Activated naive CD8-positive, alpha-beta T cell (primary cell): Measurements from ENCODE around the gene SUSD3.

Experiments
- H3K27ac Mint-ChIP-seq: one replicate; pipeline ENCODE4 v1.8.0; 2021; ENCODE audit warnings: mixed read lengths
- H3K27me3 Mint-ChIP-seq: one replicate; pipeline ENCODE4 v1.8.0; 2021; ENCODE audit warnings: mixed read lengths
- H3K36me3 Mint-ChIP-seq: one replicate; pipeline ENCODE4 v1.8.0; 2021; ENCODE audit warnings: mixed read lengths
- H3K4me1 Mint-ChIP-seq: one replicate; pipeline ENCODE4 v1.8.0; 2021; ENCODE audit warnings: low read depth, mixed read lengths
- H3K4me3 Mint-ChIP-seq: one replicate; pipeline ENCODE4 v1.8.0; 2021; ENCODE audit warnings: mild to moderate bottlenecking, mixed read lengths
- H3K9me3 Mint-ChIP-seq: one replicate; pipeline ENCODE4 v1.8.0; 2021; ENCODE audit warnings: low read depth, mixed read lengths

SUSD3 gene

DNA sequence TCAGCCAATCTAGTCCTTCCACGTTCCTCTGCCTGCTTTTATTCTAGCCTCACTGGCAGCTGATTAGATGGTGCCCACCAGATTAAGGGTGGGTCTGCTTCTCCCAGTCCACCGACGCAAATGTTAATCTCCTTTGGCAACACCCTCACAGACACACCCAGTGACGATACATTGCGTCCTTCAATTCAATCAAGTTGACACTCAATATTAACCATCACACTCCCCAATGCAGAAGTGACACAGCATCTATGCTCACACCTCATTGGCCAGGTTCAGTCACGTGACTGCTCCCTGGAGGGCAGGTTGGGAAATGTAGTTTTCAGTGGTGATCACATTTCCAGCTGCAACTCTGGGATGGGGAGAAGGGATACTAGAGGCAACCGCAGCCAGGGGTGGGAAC, 13.0 kb downstream of the SUSD3 start:
- peaks cover 6% of the 10 kb centered on the region for H3K36me3 Mint-ChIP-seq
- peaks cover 74% of the 10 kb centered on the region for H3K4me1 Mint-ChIP-seq
- no peak overlapping the region for H3K4me3 Mint-ChIP-seq
- peak overlapping the region; percentile 91 for H3K27ac Mint-ChIP-seq
- H3K9me3 Mint-ChIP-seq: no peaks in the 10 kb centered on the region
- no peaks in the 10 kb centered on the region for H3K27me3 Mint-ChIP-seq

DNA sequence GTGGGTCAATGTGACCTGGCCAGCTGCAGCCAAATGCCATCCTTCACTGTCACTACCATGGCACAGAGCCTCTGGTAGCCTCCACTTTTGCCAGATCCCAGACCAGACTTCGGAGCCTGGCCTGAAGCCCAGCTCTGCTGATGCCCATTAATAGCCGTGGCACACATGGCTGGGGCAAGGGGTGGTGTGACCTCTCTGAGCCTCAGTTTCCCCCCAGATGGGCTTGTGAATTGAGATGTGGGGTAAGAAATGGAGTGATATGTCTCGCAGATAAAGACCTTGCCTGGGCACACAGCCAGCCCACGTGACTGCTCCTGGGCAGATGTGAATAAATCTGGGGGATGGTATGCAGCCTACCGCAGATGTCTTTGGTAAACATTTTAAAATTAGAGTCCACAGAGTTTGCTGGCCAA, 13.9 kb downstream of the SUSD3 start:
- Mint-ChIP-seq H3K36me3 (peaks cover 5% of the 10 kb centered on the region), H3K4me3 (peak overlapping the region; percentile 23), H3K27me3 (no peaks in the 10 kb centered on the region), H3K9me3 (no peaks in the 10 kb centered on the region), H3K27ac (peak overlapping the region; percentile 69), H3K4me1 (peaks cover 72% of the 10 kb centered on the region)

DNA sequence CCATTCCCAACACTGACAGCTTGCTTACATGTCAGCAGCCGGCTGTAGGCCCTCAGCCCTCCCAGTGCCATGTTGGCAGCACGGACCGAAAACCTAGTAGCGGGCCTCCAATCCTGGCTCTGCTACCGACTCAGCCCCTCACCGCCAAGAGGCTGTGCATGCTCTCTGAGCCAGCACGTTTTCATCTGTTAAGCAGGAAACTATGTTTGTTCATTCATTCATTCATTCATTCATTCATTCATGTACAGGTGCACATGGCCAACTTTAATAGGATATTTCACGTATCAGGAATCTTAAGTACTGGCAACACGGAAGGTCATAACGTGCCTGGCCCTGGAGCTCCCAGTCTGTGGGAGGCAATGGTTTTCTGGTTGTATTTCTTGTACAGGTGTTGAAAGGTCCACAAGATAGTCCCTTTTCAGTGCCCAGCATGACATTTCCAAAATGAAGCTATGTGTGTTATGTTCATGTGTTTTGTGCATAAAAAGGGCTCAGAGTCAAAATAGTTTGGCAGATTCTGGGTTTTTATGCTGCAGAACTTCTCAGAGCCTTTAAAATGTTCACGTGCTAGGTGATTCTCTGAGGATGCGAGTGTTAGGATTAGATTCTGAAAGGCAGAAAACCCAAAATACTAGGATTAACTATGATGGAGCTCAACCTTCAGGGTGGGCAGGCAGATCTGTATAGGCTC, 17.7 kb downstream of the SUSD3 start:
- Mint-ChIP-seq H3K36me3 (peaks cover 5% of the 10 kb centered on the region), H3K4me3 (no peak overlapping the region), H3K27ac (peak overlapping the region; percentile 41), H3K9me3 (no peaks in the 10 kb centered on the region), H3K4me1 (peaks cover 44% of the 10 kb centered on the region), H3K27me3 (no peaks in the 10 kb centered on the region)

DNA sequence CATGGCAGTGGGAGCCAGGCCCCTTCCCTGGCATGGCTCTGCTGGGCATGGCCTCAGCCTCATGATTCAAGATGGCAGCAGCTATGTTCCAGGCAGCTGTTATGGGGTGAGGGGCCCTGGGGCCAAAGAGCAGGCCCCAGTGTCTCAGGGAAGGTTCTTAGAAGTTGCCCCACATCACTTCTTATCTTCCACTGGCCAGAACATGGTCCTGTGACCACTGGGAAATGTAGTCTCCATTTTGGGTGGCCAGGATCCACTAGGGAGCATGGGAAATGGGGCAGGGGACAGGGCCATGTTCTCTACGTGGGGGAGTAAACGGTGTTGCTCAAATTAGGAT, 18.3 kb downstream of the SUSD3 start:
- Mint-ChIP-seq H3K27me3 (no peaks in the 10 kb centered on the region), H3K27ac (peak overlapping the region; percentile 61), H3K4me3 (no peak overlapping the region), H3K36me3 (peaks cover 2% of the 10 kb centered on the region), H3K4me1 (peaks cover 42% of the 10 kb centered on the region), H3K9me3 (no peaks in the 10 kb centered on the region)

DNA sequence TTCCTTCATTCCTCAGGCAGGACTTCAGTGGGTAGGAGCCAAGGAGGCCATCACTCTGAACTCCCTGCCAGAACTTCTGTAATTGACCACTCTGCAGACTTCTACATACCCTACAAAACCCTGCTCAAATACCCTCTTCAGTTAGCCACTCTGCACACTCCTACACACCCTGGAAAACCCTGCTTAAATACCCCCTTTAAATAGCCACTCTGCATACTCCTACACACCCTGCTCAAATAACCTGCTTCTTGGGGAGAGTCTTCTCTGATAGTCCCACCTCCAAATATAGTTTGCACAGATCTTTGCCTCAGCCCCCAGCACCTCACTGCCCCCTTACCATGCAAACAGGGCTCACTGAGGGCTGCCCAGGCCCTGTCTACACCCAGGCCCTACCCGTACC, 18.9 kb downstream of the SUSD3 start:
- Mint-ChIP-seq H3K36me3 (peaks cover 2% of the 10 kb centered on the region), H3K4me3 (no peak overlapping the region), H3K9me3 (no peaks in the 10 kb centered on the region), H3K4me1 (peaks cover 39% of the 10 kb centered on the region), H3K27me3 (no peaks in the 10 kb centered on the region), H3K27ac (peak overlapping the region; percentile 12)

DNA sequence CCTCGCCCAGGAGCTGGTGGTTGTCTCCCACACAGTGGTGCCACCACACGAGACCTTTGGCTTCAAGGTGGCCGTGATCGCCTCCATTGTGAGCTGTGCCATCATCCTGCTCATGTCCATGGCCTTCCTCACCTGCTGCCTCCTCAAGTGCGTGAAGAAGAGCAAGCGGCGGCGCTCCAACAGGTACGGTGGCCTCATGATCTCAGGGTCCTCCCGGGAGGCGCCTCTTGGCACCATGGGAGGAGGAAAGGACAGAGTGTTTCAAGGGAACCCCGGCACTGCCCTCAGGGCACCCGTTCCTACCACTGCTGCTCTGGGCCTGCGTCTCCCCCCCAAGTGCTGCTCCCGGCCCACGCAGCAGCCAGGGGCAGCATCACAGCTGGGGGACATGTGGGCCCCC, 19.3 kb downstream of the SUSD3 start:
- peaks cover 2% of the 10 kb centered on the region for H3K36me3 Mint-ChIP-seq
- no peaks in the 10 kb centered on the region for H3K27me3 Mint-ChIP-seq
- H3K4me1 Mint-ChIP-seq: peaks cover 38% of the 10 kb centered on the region
- peak overlapping the region; percentile 12 for H3K27ac Mint-ChIP-seq
- no peak overlapping the region for H3K4me3 Mint-ChIP-seq
- H3K9me3 Mint-ChIP-seq: no peaks in the 10 kb centered on the region

DNA sequence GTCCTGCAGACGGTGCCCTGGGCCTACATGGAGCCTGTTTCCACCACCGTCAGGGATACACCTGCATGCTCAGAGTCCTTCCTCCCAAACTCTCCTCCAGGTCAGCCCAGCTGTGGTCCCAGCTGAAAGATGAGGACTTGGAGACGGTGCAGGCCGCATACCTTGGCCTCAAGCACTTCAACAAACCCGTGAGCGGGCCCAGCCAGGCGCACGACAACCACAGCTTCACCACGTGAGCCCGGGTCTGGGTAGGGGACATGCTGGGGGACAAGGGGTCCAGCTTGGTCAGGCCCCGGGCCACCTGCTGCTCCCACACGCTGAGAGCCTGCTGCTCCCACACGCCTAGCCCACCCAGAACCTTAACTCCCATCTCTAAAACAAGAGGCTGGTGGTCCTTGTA, 20.9 kb downstream of the SUSD3 start:
- Mint-ChIP-seq H3K9me3 (no peaks in the 10 kb centered on the region), H3K4me1 (peaks cover 38% of the 10 kb centered on the region), H3K27me3 (no peaks in the 10 kb centered on the region)

DNA sequence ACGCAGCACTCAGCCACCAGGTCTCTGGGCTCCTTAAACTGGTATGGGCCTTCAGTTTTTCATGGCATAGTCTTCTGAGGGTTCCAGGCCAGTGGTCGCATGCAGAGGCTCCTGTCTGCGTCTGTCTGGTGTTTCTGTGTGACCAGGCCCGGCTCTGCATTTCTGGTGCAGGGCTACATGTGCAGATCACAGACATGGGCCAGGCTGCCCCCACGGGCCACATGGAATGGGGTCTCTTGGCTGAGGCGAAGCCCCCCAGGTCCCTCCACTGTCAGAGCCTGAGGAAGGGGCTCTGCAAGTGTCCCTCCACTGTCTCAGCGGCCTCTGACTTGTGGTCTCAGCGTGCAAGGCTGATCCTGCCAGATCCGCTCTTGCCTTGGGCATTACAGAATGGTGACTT, 21.9 kb downstream of the SUSD3 start:
- Mint-ChIP-seq H3K9me3 (no peaks in the 10 kb centered on the region), H3K4me1 (peaks cover 29% of the 10 kb centered on the region), H3K36me3 (peaks cover 5% of the 10 kb centered on the region), H3K27ac (peak overlapping the region; percentile 42), H3K27me3 (no peaks in the 10 kb centered on the region), H3K4me3 (no peak overlapping the region)

More for the DNA sequence above, 20.9 kb downstream of the SUSD3 start:
- no peak overlapping the region for H3K27ac Mint-ChIP-seq
- no peak overlapping the region for H3K4me3 Mint-ChIP-seq
- peaks cover 4% of the 10 kb centered on the region for H3K36me3 Mint-ChIP-seq

DNA sequence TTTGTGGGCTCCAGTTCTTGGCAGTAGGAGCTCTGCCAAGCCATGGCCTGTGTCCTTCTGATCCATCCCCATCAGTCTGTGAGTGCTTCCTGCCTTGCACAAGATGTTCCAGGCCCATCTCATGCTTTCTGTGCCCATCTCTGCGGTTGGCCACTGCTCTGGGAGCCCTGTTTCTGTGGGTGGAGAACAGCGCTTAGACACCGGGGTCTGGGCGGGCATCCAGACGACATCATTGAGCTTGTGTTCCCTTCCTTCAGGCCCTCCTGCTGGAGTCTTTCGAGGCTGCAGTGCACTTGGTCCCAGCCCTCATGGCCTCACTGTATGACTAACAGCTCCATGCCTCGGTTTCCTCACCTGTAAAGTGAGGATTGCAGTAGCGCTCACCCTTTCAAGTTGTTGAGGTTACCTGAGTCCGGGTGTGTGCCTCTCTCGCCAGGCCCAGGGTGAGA, 22.6 kb downstream of the SUSD3 start:
- Mint-ChIP-seq H3K27ac (peak overlapping the region; percentile 42), H3K27me3 (no peaks in the 10 kb centered on the region), H3K4me1 (peaks cover 27% of the 10 kb centered on the region), H3K36me3 (peaks cover 10% of the 10 kb centered on the region), H3K4me3 (no peak overlapping the region), H3K9me3 (no peaks in the 10 kb centered on the region)

DNA sequence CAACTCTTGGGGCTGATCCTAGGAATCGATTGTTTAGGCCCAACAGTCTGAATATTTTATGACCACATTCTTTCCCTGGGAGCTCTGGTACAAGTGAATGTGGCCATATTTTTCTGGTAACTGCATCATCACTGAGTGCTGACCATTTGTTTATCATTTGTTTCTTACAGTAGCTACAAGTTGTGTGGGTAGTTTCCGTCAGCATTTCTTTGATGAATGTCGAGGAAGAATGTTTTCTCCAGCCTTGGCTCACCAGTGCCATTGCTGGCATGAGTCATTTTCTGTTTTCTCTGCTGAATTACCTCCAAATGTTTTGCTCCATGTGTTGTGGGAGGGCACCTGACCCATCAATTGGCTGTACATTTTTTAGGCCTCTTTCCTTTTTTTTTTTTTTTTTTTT, 23.4 kb downstream of the SUSD3 start:
- no peaks in the 10 kb centered on the region for H3K27me3 Mint-ChIP-seq

DNA sequence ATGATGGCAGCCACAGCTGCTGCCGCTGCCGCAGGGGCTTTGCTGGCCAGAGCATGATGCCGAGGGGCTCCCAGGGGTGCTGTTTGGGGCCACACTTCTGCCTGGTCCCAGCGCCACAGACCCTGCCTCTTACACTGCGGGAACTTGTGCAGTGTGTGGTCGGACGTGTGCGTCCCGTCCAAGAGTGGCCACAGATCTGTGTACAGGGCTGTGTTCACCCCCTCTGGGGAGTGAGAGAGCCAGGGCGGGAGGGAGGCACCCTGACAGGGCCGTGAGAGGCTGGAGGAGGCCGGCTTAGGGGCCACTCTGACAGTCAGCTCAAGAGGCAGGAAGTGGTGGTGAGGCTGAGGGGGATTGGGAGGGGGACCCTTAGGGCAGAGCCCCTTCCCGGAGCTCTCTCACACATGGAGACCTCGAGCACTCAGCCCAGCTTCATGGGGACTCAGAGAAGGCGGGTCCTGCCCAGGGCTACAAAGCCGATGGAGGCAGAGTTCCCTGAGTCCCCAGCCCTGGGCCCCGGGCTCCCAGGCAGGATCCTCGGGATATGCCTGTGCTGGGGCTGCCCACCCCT, 24.4 kb downstream of the SUSD3 start:
- Mint-ChIP-seq H3K4me3 (no peak overlapping the region), H3K27me3 (no peaks in the 10 kb centered on the region), H3K9me3 (no peaks in the 10 kb centered on the region), H3K4me1 (peaks cover 15% of the 10 kb centered on the region), H3K27ac (peak overlapping the region; percentile 95), H3K36me3 (peaks cover 7% of the 10 kb centered on the region)

More for the DNA sequence above, 23.4 kb downstream of the SUSD3 start:
- Mint-ChIP-seq H3K36me3 (peaks cover 10% of the 10 kb centered on the region), H3K27ac (peak overlapping the region; percentile 54), H3K9me3 (no peaks in the 10 kb centered on the region), H3K4me3 (no peak overlapping the region), H3K4me1 (peaks cover 22% of the 10 kb centered on the region)

DNA sequence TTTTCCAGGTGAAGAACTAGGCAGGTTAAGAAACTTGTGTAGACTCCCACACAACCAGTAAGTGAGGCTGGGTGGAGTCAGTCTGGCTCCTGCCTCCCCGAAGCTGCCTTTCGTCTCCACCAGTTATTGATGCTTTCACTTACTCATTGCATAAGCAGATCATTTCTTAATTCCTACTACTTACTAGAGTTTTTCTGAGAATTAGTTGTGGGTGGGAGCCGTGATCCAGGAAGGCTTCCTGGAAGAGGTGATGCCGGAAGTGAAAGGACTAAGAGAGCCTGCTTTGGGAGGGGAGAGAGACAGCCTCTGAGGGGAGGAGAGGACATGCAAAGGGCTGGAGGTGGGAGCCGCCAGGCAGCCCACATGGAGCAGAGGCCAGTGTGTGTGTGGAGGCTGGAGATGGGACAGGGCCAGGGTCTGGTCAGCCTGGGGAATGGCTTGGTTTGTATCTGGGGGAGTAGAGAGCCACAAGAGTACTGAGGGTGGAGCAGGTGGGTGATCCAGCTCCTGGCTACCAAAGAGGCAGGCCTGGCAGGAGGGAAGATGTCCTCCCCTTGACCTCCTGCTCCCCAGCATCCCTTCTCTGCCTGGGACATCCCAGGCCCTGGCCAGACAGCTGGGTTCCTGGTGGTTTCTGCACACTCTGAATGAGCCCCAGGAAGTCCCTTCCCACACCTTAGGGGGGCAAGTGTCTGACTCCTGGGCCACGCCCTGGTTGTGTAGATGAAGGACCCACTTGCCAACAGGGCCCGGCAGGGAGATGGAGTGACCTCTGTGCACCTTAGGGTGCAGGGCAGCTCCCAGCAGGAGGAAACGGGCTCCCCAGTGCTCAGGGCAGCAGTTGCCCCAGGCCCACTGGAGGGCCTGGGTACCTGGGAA, 25.3 kb downstream of the SUSD3 start:
- Mint-ChIP-seq H3K36me3 (peaks cover 7% of the 10 kb centered on the region), H3K4me1 (peaks cover 19% of the 10 kb centered on the region), H3K4me3 (peak overlapping the region; percentile 65), H3K27me3 (no peaks in the 10 kb centered on the region), H3K9me3 (no peaks in the 10 kb centered on the region), H3K27ac (peak overlapping the region; percentile 95)

DNA sequence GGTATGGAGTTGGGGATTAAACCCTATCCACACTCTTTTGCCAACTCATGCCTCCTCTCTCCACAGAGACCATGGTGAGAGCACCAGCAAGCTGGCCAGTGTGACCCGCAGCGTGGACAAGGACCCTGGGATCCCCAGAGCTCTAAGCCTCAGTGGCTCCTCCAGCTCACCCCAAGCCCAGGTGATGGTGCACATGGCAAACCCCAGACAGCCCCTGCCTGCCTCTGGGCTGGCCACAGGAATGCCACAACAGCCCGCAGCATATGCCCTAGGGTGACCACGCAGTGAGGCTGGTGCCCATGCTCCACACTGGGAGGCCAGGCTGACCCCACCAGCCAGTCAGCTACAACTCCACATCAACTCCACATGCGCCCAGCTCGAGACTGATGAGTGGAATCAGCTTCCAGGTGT, 26.0 kb downstream of the SUSD3 start:
- no peaks in the 10 kb centered on the region for H3K9me3 Mint-ChIP-seq
- H3K4me1 Mint-ChIP-seq: peaks cover 25% of the 10 kb centered on the region
- H3K27ac Mint-ChIP-seq: no peak overlapping the region
- no peaks in the 10 kb centered on the region for H3K27me3 Mint-ChIP-seq
- no peak overlapping the region for H3K4me3 Mint-ChIP-seq
- H3K36me3 Mint-ChIP-seq: peaks cover 11% of the 10 kb centered on the region

DNA sequence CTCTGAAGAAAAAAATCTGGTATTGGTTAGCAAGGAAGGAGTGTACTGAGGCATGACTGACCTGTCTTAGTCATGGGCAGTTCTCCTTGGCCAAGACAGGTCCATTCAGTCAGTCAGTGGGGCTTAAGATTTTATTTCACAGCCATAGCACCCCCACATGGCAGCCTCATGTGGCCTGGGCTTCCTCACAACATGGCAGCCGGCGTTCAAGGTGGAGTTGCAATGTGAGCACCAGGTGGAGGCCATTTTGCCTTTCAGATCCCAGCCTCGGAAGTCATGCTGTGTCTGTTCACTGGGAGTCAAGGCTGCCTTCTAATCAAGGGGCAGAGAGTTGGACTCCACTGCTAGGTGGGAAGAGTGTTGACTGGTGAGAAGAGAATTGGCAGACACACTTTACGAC, 27.2 kb downstream of the SUSD3 start:
- H3K27ac Mint-ChIP-seq: peak overlapping the region; percentile 76
- no peak overlapping the region for H3K4me3 Mint-ChIP-seq
- H3K36me3 Mint-ChIP-seq: peaks cover 16% of the 10 kb centered on the region
- H3K4me1 Mint-ChIP-seq: peaks cover 33% of the 10 kb centered on the region
- no peaks in the 10 kb centered on the region for H3K9me3 Mint-ChIP-seq
- no peaks in the 10 kb centered on the region for H3K27me3 Mint-ChIP-seq
